Testis (tissue), 2 donors: ENCODE results near the gene CCDC188.

Source experiments
- CTCF ChIP-seq, 3 experiments: fragments of 450-650 bp in 2 of 3; fragments of 200-600 bp in 1 of 3; sonication (generic) in 1 of 3; IDR thresholded peaks; one replicate each; pipeline ENCODE4 v1.5.1; 2016 to 2019; ENCODE audit warnings: antibody characterized with exemption in 3 of 3, mild to moderate bottlenecking in 2 of 3, moderate library complexity in 1 of 3
- POLR2A ChIP-seq: fragments of 450-650 bp; IDR thresholded peaks from one replicate; pipeline ENCODE4 v1.6.1; 2017; ENCODE audit warnings: antibody characterized with exemption, mild to moderate bottlenecking, moderate library complexity

GRCh38 chr22:20130319-20130718 is 20.5 kb downstream of the CCDC188 start:
- TF ChIP-seq POLR2A (no peak), CTCF (IDR thresholded peaks at IDR 0.05) (no peak)
